Activated T-cell treated with anti-CD3 and anti-CD28 coated beads for 24 hours (primary cell): ENCODE measurements around the gene CEND1.

Source experiments
- DNase-seq: peaks from one replicate; pipeline ENCODE4 v3.0.0-alpha.2; 2020; ENCODE audit warnings: low read depth

The CEND1 gene

DNA sequence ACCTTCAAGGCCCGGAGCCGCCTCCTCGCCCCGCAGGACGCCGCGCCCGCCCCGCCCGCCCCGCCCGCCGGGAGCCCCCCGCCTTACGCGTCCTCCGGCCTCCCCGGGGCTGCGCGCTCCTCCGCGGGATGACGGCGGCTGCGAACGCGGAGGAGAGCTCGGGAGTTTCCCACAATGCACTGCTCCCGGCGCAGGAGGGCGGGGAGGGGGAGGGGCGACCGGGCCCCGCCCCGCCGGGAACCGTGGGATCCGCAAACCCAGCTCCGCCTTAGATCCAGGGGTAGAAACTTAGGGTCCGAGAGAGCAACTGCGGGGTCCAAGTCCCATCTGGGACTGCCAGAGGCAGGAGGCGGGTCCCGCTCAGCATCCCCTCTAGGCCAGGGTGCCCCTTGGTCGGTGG is at the start of gene CEND1:
TSS of gene CEND1 (minus strand) at position 148 of the 400 bp plus-strand sequence. CDS start 1,514 bp downstream, outside the sequence.
- peak; percentile 43 for DNase-seq

DNA sequence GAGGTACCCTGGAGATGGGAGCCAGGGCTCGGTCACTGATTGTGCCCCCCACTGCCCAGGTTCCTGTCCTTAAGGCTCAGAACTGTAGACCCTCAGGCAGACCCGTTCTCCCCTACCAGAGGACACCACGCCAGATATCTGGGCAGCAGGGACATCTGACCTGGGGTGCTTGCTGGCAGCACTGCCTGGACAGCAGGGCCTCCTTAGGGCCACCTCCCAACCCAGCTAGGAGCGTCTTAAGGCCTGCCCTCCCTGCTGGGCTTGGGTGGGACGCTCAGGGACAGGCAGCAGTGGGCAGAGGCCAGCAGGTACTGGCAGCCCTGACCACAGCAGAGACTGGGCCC is 49.4 kb upstream of the CEND1 start:
- no peak for DNase-seq

DNA sequence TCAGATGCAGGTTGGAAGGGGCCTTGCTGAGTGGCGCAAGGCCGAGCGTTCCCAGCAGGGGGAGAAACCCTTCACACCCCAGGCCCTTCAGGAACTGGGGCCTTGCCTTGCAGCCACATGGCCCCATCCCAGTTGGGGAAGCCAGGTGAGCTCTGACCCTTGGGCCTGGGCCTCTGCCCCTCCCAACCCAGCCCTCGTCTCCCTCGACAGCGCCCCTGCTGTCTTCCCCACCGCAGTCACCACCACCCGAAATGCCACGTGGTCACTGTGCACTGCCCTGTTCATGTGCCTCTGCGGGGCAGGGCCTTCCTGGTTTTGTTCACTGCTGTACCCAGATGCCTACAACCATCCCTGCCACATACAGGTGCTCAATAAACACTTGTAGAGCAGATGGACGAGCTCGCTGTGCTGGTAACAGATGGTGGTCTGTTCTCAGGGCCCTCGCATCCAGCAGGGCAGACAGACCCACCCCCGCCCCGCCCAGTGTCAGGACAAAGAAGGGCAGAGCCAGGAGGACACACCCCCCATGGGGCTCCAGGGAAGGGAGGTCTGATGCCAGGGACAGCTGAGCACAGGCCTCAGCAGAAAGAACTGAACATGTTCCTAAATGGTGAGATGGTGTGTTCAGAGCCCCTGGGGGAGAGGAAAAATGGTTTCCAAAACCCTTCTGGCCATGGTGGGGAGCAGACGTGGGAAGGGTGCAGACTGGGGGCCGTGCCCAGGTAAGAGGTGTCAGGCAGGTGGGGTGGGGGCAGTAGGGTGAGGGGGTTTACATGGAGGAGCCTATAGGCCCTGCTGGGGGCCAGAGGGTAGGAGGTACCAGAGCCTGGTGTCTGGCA is 48.8 kb upstream of the CEND1 start:
- DNase-seq, result no peak

DNA sequence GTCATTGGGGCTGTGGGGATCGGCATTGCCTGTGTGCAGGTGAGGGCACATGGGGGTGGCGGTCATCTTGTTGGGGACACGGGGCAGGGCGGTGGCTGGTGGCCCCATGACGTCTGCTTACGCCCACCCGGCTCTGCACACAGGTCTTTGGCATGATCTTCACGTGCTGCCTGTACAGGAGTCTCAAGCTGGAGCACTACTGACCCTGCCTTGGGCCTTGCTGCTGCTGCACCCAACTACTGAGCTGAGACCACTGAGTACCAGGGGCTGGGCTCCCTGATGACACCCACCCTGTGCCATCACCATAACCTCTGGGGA is 48.1 kb upstream of the CEND1 start:
- DNase-seq, result no peak

DNA sequence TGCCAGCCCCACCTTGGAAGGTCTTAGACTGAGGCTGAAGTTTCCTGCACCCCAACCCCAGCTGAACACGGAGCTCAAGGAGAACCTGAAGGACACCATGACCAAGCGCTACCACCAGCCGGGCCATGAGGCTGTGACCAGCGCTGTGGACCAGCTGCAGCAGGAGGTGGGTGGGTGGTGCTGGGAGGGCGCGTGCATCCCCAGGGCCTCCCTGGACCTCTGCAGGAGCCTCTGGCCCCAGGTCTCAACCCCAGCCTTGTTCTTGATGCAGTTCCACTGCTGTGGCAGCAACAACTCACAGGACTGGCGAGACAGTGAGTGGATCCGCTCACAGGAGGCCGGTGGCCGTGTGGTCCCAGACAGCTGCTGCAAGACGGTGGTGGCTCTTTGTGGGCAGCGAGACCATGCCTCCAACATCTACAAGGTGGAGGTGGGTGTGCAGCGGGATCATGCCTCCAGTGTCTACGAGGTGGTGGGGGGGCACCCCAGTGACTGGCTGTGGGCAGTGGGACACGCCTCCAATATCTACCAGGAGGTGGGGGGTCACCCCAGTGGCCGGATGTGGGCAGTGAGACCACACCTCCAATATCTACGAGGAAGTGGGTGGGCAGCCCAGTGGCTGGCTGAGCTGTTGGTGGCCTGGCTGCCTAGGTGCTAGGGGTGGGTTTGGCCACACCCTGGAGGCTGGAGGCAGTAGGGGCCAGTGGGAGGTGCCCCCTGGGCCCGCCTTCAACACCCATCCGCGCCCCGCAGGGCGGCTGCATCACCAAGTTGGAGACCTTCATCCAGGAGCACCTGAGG is 47.5 kb upstream of the CEND1 start:
- no peak for DNase-seq

DNA sequence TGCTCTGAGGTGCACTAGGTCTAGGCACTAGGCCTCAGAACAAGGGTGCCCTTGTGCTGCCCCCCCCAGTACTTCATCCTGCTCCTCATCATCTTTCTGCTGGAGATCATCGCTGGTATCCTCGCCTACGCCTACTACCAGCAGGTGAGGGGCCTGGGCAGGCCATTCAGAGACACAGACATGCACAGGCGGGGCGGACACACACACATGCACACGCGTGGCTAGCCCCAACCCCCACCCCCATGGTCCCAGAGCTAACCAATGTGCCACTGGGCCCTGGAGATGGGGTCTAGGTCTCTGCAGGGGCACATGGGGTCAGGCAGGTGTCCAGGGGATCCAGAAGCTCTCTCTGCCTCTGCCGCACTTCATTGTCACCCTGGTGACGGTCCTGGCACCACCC is 46.8 kb upstream of the CEND1 start:
- no peak for DNase-seq

DNA sequence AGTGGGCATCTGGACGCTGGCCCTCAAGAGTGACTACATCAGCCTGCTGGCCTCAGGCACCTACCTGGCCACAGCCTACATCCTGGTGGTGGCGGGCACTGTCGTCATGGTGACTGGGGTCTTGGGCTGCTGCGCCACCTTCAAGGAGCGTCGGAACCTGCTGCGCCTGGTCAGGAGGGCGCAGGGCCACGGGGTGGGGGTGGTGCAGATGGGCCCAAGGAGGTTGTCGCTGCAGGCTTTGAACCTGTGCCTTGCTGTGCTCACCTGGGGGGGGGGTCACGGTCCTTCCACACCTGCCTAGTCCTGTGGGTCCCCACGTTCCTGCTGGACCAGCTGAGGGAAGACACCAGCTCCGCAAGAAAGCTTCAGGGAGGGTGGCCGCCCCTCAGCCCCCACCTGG is 46.4 kb upstream of the CEND1 start:
- DNase-seq, result no peak

DNA sequence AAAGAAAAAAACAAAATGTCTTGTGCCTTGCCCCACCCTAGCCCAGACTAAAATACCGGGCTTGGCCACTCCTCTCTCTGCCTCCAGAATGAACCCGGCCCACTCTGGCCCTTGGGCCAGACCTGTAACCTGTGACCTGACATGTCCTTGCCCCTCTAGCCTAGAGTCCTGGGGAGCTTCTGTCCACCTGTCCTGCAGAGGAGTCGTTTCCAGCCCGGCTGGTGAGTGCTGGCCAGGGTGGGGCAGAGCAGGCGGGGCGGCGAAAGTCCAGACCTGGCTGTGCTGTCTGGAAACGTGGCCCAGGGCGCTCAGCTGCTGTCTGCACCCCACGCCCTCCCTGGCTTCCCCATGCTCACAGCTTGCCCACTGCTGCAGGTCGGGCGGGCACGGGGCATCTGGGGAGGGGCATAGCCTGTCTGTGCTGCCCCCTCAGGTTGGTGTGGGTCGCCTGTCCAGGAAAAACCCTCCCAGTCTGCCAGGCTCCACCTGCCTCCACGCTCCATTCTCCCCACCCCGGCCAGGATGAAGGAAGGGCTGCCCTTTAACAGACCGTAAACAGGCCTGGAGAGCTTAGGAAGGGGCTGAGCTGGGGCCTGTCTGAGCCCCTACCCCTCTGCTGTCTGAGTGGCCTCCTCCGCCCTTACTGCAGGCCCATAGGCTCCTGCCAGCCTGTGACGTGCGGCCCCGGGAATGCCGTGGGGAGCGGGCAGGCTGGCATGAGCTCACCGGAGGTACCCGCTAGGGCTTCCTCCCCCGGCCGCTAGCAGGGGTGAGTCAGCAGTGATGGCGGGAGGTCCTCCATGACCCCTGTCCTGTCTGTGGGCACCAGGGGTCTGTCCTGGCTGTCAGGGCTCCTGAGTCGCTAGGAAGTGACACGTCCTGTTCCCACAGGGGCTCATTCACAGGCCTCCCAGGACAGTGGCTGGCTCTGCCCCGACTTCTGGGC is 44.8 kb upstream of the CEND1 start:
- no peak for DNase-seq

DNA sequence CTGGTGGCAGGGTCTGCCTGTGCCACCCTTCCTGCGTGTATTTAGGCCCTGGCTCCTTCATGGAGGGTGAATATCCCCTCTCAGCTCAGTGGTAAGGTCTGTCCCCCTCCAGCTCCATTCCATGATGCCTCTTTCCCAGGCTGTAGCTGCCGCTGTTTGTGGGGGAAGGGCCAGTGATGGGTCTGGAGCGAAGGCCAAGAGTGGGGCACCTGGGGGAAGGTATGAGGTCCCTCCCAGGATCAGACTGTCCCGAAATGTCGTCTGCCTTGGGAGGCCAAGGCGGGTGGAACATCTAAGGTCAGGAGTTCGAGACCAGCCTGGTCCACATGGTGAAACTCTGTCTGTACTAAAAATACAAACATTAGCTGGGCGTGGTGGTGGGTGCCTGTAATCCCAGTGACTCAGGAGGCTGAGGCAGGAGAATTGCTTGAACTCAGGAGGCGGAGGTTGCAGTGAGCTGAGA is 44.0 kb upstream of the CEND1 start:
- no peak for DNase-seq

DNA sequence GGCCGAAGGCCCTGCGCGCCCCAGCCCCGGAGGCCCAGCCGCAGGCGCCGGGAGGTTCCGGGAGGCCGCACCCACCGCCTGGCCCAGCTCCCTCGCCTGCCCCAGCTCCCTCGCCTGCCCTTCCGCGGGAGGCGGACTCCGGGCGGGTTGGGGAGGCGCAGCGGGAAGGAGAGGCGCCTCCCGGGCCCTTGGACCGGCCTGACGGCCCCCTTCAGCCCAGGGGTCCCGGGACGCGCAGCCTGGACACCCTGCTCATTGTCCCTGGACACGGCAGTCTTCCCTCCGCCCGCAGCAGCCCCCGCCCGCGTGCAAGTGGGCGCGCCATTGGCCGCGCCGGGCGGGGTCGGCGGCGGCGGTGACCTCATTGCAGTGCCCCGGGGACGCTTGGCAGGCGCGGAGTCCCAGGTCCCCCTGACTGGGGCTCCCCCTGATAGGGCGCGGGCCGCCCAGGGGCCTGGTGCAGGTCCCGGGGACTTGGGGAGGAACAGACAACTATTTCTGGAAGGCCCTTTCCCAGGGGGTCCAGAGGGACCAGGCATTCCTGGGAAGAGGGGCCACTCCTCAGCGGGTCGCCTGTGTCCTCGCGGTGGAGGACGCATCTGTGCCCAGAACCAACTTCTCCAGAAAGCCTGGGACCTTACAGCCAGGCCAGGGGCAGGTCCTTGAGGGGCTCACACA is 43.4 kb upstream of the CEND1 start:
- DNase-seq, result no peak

DNA sequence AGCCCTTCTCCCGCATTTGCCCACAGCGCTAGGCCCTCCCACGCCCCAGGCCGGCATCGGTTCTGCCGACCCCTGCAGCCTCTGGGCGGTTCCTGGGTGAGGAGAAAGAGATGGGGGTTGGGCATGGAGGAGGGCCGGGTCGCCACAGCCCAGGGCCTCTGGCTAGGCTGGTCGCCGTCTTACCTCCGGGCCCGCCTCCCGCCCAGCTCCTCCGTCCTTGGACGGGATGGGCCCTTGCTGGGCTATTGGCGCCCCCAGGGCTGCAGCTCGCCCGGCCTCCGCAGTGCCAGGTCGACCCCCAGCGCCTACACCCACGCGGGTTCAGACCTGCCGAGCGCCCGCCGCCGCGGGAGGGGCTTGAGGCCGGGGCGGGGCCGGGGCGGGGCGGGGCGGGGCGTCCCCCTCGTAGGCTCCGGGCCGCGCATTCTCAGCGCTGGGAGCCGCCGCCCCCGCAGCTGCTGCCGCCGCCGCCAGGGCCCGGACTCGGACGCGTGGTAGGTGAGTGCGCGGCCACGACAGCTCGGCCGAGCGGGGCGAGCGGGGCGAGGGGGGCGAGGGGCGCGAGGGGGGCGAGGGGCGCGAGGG is 42.7 kb upstream of the CEND1 start, which contains the start of gene CD151:
TSS of gene CD151 (plus strand) at position 424 of the 585 bp plus-strand sequence. CDS start 3,118 bp downstream, outside the sequence.
- DNase-seq, result no peak

DNA sequence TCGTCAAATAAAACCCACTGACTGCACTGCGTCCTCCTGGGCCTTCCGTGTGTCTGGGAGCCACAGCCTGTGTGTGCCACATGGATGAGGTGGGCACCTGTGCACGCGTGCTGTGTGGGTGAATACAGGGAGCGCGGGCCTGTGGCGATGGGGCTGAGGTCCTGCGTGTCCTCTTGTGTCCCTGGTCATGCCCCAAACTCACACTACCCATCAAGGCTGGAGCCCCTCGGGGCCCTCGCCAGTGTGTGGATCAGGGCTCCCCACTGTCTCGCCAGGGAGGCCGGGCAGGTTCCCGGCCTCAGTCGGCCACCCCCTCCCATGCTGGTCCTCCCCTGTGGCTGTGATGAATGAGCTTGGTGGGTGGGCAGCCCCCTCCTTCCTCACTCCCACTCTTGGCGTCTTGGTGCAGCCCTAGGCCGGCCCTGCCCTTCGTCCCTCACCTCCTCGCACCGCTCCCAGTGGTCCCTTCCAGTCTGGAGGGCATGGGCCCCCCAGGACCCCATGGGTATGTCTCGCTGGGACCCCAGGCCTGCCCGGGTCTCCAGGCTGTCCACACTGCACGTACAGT is 42.2 kb upstream of the CEND1 start:
- DNase-seq, result no peak

DNA sequence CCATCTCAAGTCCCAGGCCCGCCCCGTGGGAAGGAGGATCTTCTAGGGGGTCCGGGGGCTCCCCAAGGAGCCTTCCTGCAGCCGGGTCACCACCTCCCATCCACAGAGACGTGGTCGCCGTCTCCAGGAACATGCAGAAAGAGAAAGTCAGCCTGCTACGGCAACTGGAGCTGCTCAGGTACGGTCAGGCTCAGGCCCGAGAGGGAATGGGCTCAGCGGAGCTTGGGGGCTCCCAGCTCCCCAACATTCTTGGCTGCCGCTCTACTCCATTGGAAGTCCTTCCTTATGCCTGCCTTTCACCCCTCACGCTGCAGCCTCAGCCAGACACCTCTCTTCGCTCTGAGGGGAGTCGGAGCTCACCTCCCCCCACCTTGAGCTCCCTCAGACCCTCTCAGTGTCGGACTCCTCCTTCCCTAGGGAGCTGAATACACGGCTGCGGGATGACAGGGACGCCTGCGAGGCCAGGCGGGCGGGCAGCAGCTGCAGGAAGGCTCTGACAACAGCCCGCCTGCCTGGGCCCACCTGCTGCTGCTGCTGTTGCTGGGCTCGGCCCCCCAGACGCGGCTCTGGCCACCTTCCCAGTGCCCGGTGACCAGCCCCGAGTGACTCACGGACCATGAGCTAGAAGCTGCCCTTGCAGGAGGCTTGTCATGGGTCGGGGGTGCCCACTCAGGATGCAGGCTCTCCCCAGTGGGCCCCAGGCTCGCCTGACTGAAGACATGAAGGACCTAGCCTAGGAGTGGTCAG is 41.4 kb upstream of the CEND1 start:
- no peak for DNase-seq

DNA sequence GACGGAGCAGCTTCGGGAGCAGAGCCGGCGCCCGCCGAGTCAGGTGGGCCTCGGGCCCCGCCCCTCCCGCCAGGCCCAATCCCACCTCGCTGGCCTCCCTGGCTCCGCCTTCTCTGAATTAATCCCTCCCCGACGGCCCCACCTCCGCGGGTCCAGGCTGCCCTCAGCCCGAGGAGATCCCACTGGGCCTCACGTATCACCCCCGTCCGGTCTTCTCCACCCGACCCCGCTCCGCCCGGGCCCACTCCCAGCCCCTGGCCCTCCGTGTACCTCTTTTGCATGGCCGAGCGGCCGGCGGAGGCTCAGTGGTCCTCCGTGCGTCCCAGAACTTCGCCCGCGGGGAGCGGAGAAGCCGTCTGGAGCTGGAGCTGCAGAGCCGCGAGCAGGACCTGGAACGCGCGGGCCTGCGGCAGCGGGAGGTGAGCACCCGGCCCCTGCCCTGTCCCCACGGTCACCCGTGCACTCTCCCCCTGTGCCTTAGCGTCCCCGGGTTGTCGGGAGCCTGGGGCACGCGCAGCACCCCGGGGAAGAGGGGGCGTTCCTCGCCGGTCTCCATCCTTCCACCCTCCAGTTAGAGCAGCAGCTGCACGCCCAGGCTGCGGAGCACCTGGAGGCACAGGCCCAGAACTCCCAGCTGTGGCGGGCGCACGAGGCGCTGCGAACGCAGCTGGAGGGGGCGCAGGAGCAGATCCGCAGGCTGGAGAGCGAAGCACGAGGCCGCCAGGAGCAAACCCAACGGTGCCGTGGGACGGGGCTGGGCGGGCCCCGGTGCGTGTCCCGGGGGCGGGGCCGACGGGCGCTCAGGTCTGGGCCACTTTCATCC is 40.6 kb upstream of the CEND1 start:
- no peak for DNase-seq

DNA sequence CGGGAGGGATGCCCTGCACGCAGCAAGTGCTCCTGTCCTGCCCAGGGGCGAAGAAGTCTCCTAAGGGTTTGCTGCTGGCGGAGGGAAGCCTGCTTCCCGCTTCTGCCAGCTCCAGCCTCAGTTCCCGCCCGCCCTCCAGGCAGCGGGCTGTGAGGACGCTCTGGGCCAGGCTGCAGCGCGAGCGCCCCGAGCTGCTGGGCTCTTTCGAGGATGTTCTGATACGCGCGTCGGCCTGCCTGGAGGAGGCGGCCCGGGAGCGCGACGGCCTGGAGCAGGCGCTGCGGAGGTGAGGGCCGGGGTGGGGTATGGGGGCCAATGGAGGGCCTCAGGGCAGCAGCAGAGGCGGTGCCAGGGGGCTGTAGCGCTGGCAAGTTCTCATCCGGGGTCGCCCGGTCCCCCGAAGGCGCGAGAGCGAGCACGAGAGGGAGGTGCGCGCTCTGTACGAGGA is 40.0 kb upstream of the CEND1 start:
- DNase-seq, result no peak

DNA sequence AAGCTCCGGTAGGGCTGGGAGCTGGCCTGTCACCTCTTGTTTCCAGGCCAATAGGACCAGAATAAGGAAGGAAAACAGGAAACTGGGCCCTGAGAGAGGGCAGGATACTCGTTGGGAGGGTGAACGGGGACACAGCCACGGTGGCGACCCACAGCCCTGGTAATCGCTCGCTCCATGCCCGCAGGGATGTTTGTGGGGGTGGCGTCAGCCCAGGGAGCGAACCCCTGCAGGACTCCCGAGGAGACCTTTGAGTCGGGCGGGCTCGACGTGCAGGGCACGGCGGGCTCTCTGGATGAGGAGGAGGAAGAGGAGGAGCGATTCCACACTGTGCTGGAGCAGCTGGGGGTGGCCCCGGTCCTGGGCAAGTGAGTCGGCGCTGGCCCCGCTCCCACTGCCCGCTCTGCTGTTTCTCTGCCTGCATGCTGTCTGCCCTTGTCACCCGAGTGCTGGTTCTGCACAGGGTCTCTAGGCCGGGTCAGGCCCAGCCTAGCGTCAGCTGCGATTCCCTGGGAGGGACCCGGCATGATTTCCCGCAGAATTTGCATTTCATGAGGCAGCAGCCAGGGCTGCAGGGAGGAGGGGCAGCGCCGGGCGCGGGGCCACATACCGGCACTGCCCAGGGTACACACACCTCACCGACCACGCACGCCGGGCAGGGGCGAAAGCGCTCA is 39.4 kb upstream of the CEND1 start:
- DNase-seq, result no peak

DNA sequence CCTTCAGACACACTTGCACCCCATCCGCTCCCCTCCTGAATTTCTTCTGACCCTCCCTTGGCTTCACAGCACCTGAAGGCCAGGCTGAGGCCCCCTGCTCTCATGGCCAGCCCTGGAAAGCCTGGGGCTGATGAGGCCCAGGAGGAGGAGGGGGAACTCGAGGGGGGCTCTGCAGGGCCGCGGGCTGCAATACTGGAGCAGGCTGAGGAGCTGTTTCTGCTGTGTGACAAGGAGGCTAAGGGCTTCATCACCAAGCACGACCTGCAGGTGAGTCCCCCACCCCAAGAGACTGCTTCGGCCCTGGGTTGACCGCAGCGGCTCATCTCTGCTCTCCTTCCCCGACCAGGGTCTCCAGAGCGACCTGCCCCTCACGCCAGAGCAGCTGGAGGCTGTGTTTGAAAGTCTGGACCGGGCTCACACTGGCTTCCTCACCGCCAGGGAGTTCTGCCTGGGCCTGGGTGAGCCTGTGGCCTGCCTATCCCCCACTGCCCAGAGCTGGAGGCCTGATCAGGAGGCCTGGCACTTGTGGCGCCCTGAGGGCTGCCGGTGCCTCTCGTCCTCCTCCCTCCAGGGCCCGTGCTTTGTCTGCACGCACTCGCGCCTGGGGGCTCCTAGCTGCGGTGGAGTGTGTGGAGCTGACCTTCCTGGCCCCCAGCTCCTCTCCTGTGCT is 38.8 kb upstream of the CEND1 start:
- DNase-seq, result no peak

DNA sequence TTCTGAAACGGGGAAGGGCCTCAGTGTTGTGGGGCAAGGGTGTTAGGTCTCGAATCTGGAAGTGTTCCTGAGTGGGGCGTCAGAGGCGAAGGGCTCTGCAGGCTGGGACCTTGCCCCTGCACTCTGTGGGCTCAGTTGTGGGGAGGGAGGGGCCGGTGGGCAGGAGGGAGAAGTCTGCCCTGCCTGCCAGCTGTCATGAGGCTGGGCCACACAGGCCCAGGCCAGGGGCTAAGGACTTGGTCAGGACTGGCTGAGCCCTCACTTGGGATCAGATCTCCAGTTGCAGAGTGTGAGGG is 38.0 kb upstream of the CEND1 start, which contains the start of gene CRACR2B:
TSS of gene CRACR2B (plus strand) at position 23 of the 296 bp plus-strand sequence. CDS start 689 bp downstream, outside the sequence.
- no peak for DNase-seq
